CD4-positive, CD25-positive, alpha-beta regulatory T cell (primary cell): ENCODE data around the gene UST. TPM values are rescaled to one million over a fixed set of nuclear protein-coding genes. Genes with fewer than 3 reads are reported as not detected.

Experiments
- ATAC-seq, 2 donors: fragments of 150-1000 bp; cut with Tn5 transposase; one replicate each; pipeline ENCODE4 v1.10.0; 2021; ENCODE audit warnings: low read depth in 2 of 2, moderate number of reproducible peaks in 2 of 2, moderate library complexity in 1 of 2
- DNase-seq, 3 donors: peaks; one replicate each; pipeline versions ENCODE4 v3.0.0 to v3.0.0-alpha.2; 2012 to 2022; ENCODE audit warnings: mixed read lengths in 1 of 3
- H3K27ac ChIP-seq: one replicate; pipeline ENCODE4 v1.7.0; 2013; ENCODE audit warnings: mild to moderate bottlenecking, low read length; ENCODE audit not compliant: insufficient read depth, poor library complexity, severe bottlenecking
- H3K27me3 ChIP-seq: one replicate; pipeline ENCODE4 v1.7.0; 2013; ENCODE audit warnings: low read length; ENCODE audit not compliant: control insufficient read depth, insufficient read depth
- H3K36me3 ChIP-seq: one replicate; pipeline ENCODE4 v1.7.0; 2013; ENCODE audit warnings: mild to moderate bottlenecking, low read length, moderate library complexity; ENCODE audit not compliant: control insufficient read depth, insufficient read depth
- H3K4me1 ChIP-seq: 2 replicates; pipeline ENCODE4 v1.7.0; 2013; ENCODE audit warnings: mild to moderate bottlenecking, low read length; ENCODE audit not compliant: insufficient read depth, control insufficient read depth, poor library complexity, severe bottlenecking
- H3K4me3 ChIP-seq: one replicate; pipeline ENCODE4 v1.7.0; 2013; ENCODE audit warnings: low read depth, mild to moderate bottlenecking, low read length, moderate library complexity
- H3K9me3 ChIP-seq, 2 experiments: 1 replicate in 1 of 2; 2 replicates in 1 of 2; pipeline ENCODE4 v1.7.0; 2013; ENCODE audit warnings: low read length in 2 of 2, mild to moderate bottlenecking in 1 of 2, moderate library complexity in 1 of 2; ENCODE audit not compliant: control insufficient read depth in 2 of 2
- H3K27ac Mint-ChIP-seq, 3 donors: one replicate each; pipeline ENCODE4 v1.8.0; 2020 to 2022; ENCODE audit warnings: mild to moderate bottlenecking in 3 of 3, mixed read lengths in 3 of 3, moderate library complexity in 2 of 3
- H3K27me3 Mint-ChIP-seq: one replicate; pipeline ENCODE4 v1.8.0; 2022; ENCODE audit warnings: mild to moderate bottlenecking, mixed read lengths
- H3K36me3 Mint-ChIP-seq: one replicate; pipeline ENCODE4 v1.8.0; 2020; ENCODE audit warnings: mixed read lengths
- H3K4me1 Mint-ChIP-seq, 4 donors: one replicate each; pipeline ENCODE4 v1.8.0; 2020 to 2022; ENCODE audit warnings: mixed read lengths in 4 of 4, mild to moderate bottlenecking in 1 of 4
- H3K4me3 Mint-ChIP-seq, 4 donors: one replicate each; pipeline ENCODE4 v1.8.0; 2020 to 2022; ENCODE audit warnings: mild to moderate bottlenecking in 4 of 4, mixed read lengths in 4 of 4, moderate library complexity in 3 of 4
- H3K9me3 Mint-ChIP-seq, 7 donors: one replicate each; pipeline ENCODE4 v1.8.0; 2020 to 2022; ENCODE audit warnings: mixed read lengths in 7 of 7, mild to moderate bottlenecking in 3 of 7, moderate library complexity in 2 of 7
- polyA plus RNA-seq, 4 donors: library from polyadenylated mRNA; unstranded; fragments of 300-500 nt; fragmentation: Illumina TruSeq; gene quantifications; one replicate each; pipeline ENCODE4 v1.2.3, GENCODE V29; 2021
- total RNA-seq: library from RNA; stranded (reverse); gene quantifications from one replicate; pipeline ENCODE4 v1.2.3, GENCODE V29; 2022

The UST gene
- total and polyA plus RNA-seq, 5 donors from 2014 or later, result 1.1 to 2.9 (median 2.5) TPM

DNA sequence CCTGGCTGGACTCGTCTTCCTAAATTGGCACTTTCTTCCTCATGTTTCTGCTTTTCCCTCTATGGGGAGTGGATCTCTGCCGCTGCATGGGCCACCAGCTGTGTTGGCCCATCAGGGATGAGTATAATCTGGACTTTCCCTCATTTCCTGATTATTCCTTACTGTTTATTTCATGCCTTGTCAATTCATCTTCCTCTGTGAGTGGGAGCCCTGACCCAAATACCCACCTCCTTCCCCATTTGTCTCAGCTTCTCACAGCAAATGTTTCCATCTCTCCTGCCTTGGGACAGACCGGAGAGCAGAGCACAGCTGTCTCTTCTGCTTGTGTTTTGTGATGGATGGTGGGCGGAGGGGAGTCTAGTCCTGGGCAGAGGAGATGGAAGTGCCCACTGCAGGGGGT lies 212.7 kb downstream of the UST start:
- Mint-ChIP-seq H3K27ac (no peak overlapping the region), H3K36me3 (no peaks in the 10 kb centered on the region), H3K4me1 (no peaks in the 10 kb centered on the region), H3K4me3 (no peak overlapping the region), H3K27me3 (peaks cover 4% of the 10 kb centered on the region), H3K9me3 (peaks cover 0 to 3% (median 0%) of the 10 kb centered on the region in 7 donors)
- Histone ChIP-seq H3K27ac (no peak overlapping the region), H3K4me3 (no peak overlapping the region), H3K4me1 (no peaks in the 10 kb centered on the region), H3K36me3 (no peaks in the 10 kb centered on the region), H3K9me3 (no peaks in the 10 kb centered on the region), H3K27me3 (no peaks in the 10 kb centered on the region)
- ATAC-seq, result no peak
- DNase-seq, result no peak

DNA sequence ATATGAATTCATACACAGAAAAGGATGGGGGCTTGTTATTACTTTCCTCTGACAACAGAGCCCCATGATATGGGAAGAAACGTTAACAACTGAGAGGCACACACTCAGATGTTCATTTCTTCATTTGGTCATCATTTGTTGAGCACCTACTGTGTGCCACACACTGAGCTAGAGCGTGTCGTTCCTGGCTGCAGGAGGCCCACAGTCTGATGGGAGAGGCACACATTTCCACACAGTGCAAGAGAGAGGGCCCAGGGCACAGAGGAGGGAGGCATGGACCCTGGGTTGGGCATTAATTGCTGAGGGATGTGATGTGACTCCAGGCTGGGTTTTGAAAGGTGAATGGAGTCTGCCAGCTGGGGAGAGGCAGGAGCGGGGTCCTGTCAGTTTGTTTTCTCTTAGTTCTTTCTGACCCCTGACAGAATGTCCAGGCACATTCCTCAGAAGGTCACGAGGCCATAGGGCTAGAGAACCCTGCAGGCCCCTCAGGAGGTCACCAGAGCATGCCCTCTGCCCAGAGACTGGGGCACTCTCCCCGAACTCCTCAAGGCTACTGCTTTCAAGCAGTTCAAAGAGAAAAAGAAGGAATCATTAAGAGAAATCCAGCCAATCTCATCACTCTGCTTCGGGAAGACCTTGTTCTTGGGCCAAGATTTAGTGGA lies 216.2 kb downstream of the UST start:
- DNase-seq (no peak), ATAC-seq (no peak)
- Histone ChIP-seq H3K27ac (no peak overlapping the region), H3K4me3 (no peak overlapping the region), H3K9me3 (no peaks in the 10 kb centered on the region), H3K36me3 (no peaks in the 10 kb centered on the region), H3K27me3 (no peaks in the 10 kb centered on the region), H3K4me1 (no peaks in the 10 kb centered on the region)
- Mint-ChIP-seq H3K4me3 (no peak overlapping the region), H3K27ac (no peak overlapping the region), H3K27me3 (no peaks in the 10 kb centered on the region), H3K36me3 (no peaks in the 10 kb centered on the region), H3K9me3 (peaks cover 0 to 3% (median 0%) of the 10 kb centered on the region in 7 donors), H3K4me1 (no peaks in the 10 kb centered on the region)

DNA sequence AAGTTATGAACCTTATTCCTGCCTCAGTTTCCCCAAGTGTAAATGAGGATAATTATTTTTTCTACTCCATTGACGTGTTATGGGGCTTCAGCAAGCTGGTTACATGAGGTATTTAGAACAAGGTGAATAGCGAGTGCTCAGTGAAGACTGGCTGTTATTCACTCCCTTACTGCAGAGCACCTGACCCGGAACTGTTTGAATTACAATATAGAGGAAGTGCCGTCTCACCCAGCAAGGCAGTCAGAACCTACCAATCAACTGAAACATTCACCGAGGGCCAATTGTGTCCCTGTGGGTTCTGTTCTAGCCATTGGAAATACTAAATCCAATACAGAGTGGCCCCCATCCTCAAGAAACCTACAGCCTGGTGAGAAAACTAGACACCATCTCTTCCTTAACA lies 216.9 kb downstream of the UST start:
- Mint-ChIP-seq H3K4me3 (no peak overlapping the region), H3K4me1 (no peaks in the 10 kb centered on the region), H3K27me3 (peaks cover under 1% of the 10 kb centered on the region), H3K36me3 (no peaks in the 10 kb centered on the region), H3K9me3 (peaks cover 0 to 3% (median 0%) of the 10 kb centered on the region in 7 donors), H3K27ac (no peak overlapping the region)
- Histone ChIP-seq H3K27me3 (no peaks in the 10 kb centered on the region), H3K36me3 (no peaks in the 10 kb centered on the region), H3K9me3 (no peaks in the 10 kb centered on the region), H3K4me3 (no peak overlapping the region), H3K4me1 (no peaks in the 10 kb centered on the region), H3K27ac (no peak overlapping the region)
- DNase-seq, result no peak
- ATAC-seq, result no peak

DNA sequence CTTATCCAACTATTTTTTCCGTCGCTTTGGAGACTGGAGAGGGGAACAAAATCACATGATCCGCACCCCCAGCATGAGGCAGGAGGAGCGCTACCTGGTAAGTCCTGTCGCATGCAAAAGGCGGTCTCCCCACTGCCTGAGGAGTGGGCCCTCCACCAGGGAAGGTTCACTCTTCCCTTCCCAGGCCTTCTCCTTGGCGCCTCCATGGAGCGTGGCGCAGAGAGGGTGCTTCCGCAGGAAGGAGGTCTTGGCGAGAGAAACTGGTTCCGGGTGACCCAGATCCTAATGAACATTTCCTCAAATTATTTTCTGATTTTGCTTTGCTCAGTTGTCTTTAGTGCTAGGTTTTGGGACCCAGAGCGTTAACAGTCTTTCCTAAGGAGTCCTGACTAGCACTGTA lies 217.6 kb downstream of the UST start:
- Mint-ChIP-seq H3K4me1 (no peaks in the 10 kb centered on the region), H3K36me3 (no peaks in the 10 kb centered on the region), H3K27me3 (peaks cover 4% of the 10 kb centered on the region), H3K9me3 (peaks cover 0 to 2% (median 0%) of the 10 kb centered on the region in 7 donors), H3K27ac (no peak overlapping the region), H3K4me3 (no peak overlapping the region)
- Histone ChIP-seq H3K36me3 (no peaks in the 10 kb centered on the region), H3K9me3 (no peaks in the 10 kb centered on the region), H3K4me3 (no peak overlapping the region), H3K27ac (no peak overlapping the region), H3K27me3 (no peaks in the 10 kb centered on the region), H3K4me1 (no peaks in the 10 kb centered on the region)
- ATAC-seq, result no peak
- no peak for DNase-seq

DNA sequence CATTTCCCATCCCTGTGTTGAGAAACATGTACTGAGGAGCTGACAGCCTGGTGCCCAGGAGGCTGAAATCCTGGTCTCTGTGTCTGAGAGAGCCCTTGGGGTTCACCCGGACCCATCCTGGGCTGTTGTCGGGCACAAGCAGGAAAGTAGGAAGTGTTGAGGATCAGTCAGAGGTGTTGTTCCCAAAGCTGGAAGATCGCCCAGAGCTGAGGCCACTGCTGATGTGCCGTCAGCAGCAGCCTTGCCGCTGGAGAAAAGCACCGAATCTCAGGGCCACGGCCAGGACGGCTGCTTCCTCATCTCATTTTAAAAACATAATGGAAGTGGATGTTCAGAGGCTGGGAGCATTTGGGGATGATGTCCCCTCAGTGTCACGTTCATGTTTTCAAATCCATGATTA lies 218.5 kb downstream of the UST start:
- no peak overlapping the region for H3K27ac Mint-ChIP-seq
- no peaks in the 10 kb centered on the region for H3K4me1 ChIP-seq
- no peak overlapping the region for H3K4me3 ChIP-seq
- H3K4me3 Mint-ChIP-seq, result no peak overlapping the region
- no peak for DNase-seq
- ATAC-seq, result no peak
- H3K9me3 ChIP-seq, result no peaks in the 10 kb centered on the region
- H3K27me3 ChIP-seq, result no peaks in the 10 kb centered on the region
- no peaks in the 10 kb centered on the region for H3K36me3 Mint-ChIP-seq
- no peaks in the 10 kb centered on the region for H3K4me1 Mint-ChIP-seq
- peaks cover 4% of the 10 kb centered on the region for H3K27me3 Mint-ChIP-seq
- no peaks in the 10 kb centered on the region for H3K36me3 ChIP-seq
- H3K9me3 Mint-ChIP-seq, result no peaks in the 10 kb centered on the region
- no peak overlapping the region for H3K27ac ChIP-seq

DNA sequence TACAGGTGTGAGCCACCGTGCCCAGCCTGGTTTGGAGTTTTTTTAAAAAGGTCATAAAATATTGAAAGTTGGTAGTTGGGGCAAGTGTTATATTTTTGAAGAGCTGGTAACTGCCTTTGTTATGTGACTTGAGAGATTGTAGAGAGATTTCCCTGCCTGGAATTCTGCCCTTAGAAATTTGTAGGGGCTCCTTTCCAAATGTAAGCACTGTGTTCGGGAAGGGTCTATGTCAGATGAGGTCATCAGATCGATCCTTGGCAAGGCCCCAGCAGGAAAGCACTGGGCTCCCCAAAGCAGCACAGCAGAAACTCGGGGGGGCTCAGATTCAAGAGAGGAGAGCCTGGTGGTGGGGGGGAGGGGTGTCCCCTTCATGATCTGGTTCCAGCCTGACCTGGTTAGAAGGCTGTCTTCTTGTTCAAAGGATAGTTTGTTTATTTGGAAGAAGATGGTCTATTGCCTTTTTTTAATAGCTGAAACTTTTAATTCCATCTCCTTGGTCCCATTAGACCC lies 220.2 kb downstream of the UST start:
- H3K36me3 Mint-ChIP-seq, result no peaks in the 10 kb centered on the region
- H3K27me3 ChIP-seq, result no peaks in the 10 kb centered on the region
- no peaks in the 10 kb centered on the region for H3K4me1 ChIP-seq
- H3K4me3 Mint-ChIP-seq, result peak overlapping the region in 1 of 4 donors; percentile 38
- H3K27ac Mint-ChIP-seq, result no peak overlapping the region
- DNase-seq (no peak), ATAC-seq (no peak)
- H3K4me1 Mint-ChIP-seq, result peaks cover 0 to 1% (median 0%) of the 10 kb centered on the region in 4 donors
- peaks cover 0 to 3% (median 0%) of the 10 kb centered on the region in 7 donors for H3K9me3 Mint-ChIP-seq
- peaks cover 7% of the 10 kb centered on the region for H3K27me3 Mint-ChIP-seq
- H3K36me3 ChIP-seq, result no peaks in the 10 kb centered on the region
- H3K9me3 ChIP-seq, result no peaks in the 10 kb centered on the region
- no peak overlapping the region for H3K4me3 ChIP-seq
- no peak overlapping the region for H3K27ac ChIP-seq

DNA sequence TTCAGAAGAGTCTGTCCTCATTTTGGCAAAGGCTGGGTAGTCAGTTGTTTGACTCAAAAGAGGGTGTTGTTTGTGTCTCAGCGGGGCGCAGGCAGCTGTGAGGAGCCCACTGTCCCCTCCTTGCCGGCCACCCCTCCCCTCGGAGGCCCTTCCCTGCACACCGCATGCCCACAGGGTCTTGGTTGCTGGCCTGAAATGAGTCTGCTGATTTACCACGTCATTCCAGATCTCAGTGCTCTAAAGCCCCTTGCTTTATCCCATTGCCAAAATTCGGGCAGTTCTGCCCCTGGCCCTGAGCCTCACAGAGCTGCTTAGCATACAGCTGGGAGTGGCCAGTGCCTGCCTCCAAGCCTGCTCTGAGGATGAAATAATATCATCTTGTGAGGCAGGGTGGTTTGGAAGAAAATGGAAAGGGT lies 220.7 kb downstream of the UST start:
- ATAC-seq (no peak), DNase-seq (no peak)
- Histone ChIP-seq H3K4me1 (no peaks in the 10 kb centered on the region), H3K27me3 (no peaks in the 10 kb centered on the region), H3K9me3 (no peaks in the 10 kb centered on the region), H3K27ac (no peak overlapping the region), H3K4me3 (no peak overlapping the region), H3K36me3 (no peaks in the 10 kb centered on the region)
- H3K4me1 Mint-ChIP-seq, result peaks cover 0 to 3% (median 0%) of the 10 kb centered on the region in 4 donors
- H3K27me3 Mint-ChIP-seq, result peaks cover 9% of the 10 kb centered on the region
- peaks cover 0 to 3% (median 0%) of the 10 kb centered on the region in 7 donors for H3K9me3 Mint-ChIP-seq
- peak overlapping the region in 1 of 3 donors; percentile 43 for H3K27ac Mint-ChIP-seq
- H3K36me3 Mint-ChIP-seq, result no peaks in the 10 kb centered on the region
- H3K4me3 Mint-ChIP-seq, result no peak overlapping the region
